ENCODE measurements around the gene LAMA5.

DNA sequence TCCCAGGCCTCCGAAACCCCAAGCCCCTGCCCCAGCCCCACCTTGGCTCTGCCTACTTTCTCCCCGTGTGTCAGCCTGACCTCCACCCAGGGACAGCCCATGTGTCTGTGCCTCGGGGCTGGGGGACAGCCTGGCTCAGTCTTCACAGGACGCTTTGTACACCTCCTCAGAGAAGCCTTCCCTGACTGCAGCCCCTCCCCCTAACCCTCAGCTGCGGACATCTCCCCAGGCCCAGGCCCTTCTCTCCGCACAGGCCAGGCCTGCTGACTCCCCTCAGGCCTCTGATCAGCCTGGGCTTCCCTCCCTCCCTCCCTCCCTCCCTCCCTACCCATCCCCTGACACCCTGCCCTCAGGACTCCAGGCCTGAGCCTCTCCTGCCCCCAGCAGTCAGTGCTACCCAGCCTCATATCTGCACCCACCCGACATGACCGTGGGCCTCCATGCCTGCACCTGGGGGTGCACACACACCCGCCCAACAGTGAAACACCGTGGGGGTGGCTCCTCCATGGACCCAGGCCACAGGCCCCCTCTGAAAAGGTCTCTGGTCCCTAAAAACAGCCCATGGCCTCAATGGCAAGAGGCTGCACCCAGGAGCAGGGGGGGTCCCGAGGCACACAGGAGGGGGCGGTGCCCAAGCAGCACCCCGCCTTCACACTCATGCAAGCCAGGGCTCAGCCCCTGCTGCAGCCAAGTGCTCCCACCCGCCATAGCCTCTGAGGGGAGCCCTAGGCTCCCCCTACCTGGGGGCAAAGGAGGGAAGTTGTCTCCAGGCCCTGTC is 12.9 kb downstream of the LAMA5 start:
- TF ChIP-seq, protein P1, sequence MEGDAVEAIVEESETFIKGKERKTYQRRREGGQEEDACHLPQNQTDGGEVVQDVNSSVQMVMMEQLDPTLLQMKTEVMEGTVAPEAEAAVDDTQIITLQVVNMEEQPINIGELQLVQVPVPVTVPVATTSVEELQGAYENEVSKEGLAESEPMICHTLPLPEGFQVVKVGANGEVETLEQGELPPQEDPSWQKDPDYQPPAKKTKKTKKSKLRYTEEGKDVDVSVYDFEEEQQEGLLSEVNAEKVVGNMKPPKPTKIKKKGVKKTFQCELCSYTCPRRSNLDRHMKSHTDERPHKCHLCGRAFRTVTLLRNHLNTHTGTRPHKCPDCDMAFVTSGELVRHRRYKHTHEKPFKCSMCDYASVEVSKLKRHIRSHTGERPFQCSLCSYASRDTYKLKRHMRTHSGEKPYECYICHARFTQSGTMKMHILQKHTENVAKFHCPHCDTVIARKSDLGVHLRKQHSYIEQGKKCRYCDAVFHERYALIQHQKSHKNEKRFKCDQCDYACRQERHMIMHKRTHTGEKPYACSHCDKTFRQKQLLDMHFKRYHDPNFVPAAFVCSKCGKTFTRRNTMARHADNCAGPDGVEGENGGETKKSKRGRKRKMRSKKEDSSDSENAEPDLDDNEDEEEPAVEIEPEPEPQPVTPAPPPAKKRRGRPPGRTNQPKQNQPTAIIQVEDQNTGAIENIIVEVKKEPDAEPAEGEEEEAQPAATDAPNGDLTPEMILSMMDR (IDR thresholded peaks at IDR 0.05) = no peak
- TF ChIP-seq EZH2 (IDR thresholded peaks at IDR 0.05; ENCODE audit: borderline replicate concordance, insufficient read depth, low read depth, low read length, poor library complexity, severe bottlenecking) = no peak

Measured in B cell (primary cell).